ENCODE data around the gene ATL3.
"Not testable (repeated sequence)": the region's sequence is repeated elsewhere in the genome, so short reads cannot be mapped to it uniquely, and the experiment has no call there.

ATL3 gene

GRCh38 chr11:63616953-63617352 is 54.2 kb downstream of the ATL3 start:
- DNase-seq, result no peak

GRCh38 chr11:63614136-63614671 is 57.0 kb downstream of the ATL3 start, which contains the start of gene PLAAT3:
Gene PLAAT3, minus strand, starts transcription at chr11:63614433. Its CDS starts 419 bp downstream, at chr11:63614014.
- DNase-seq, result peak; percentile 53

DNA sequence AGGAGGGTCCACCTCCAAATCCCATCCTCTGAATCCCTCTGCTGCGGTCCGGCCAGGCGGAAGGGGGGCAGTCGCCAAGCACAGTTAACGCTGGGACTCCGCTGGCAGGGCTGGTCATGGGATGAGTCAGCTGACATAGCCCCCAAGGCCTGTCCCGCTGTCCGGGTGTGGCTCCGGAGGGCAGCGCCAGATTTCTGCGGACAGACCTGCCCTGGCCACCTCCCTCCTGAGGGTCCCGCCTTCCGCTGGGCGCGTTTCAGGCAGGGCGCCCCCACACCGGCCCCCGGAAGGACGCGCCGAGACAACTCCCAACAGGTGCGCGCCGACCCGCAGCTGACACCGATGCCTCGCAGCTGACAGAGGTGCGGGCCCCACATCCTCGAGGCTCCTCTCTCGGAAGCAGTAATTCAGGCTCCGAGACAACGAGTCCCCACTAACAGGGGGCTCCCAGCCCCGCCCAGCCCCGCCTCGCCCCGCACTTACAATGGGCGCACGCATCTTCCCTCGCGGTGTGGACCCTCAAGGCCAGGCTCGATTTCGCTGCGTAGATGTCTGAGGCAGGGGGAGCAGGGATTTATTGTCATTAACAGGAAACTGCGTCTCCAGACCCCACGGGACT is 57.5 kb downstream of the ATL3 start:
- DNase-seq, result no peak

GRCh38 chr11:63612181-63612580 is 59.0 kb downstream of the ATL3 start:
- no peak for DNase-seq

- no peak for DNase-seq
Observed at GRCh38 chr11:63611395-63611747, 59.8 kb downstream of the ATL3 start.

DNA sequence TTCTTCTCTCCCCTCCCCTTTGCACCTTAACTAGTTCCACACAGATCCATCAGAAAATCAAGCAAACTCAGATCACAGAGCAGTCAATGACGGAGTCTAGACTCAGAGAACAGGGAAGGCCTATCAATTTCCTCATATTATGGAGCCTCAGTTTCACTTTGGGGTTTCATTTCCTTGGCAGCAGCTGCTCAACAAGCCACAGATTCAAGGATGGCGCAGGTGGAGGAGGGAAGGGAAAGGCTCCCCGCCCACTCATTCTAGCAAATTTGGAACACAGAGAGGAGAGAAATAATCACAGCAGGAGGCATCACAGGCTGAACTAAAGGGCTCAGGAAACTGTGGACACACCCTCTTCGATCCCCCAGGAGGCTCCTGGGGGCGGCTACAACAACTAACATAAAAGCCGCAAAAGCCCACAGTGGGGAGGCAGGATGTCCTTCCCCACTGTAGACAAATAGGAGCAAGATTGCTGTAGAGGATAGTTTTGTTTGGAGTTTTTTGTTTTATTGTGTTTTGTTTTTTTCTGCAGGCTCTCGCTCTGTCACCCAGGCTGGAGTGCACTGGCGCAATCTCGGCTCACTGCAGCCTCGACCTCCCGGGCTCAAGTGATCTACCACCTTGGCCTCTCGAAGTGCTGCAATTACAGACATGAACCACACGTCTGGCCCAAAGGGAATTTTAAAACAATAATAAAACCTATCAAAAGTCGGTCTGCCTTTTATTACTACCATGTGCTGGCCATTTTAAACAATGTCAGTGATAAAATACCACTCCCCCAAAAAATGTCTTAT is 60.4 kb downstream of the ATL3 start:
- DNase-seq, result no peak

DNA sequence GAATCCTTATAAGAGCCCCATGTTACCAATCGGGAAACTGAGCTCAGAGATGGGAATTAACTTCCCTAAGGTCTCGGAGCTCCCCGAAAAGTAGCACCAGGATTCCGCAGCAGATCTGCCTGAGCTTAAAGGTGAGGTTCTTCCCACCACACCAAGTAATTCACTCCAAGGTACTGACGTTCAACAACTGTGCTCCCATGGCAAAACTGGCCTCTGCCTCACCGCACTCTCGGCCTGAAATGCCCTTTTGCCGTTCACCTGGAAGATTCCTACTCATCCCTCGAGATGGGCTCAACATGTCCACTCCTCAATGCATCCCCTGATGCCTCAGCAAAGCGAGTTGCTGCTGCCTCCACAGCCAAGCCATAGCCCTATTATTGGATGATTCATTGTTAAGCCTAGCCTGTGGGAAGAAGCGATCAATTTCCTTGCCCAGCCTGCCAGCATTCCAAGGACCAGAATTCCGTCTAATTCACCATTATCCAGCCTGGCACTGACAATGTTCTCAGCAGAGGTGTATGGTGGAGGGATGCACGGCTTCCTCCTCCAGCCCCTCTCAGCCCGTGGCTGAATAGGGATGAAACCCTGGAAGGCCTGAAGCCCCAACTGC is 61.1 kb downstream of the ATL3 start:
- no peak for DNase-seq

- DNase-seq, result no peak
Observed at GRCh38 chr11:63609536-63609935, 61.6 kb downstream of the ATL3 start.

DNA sequence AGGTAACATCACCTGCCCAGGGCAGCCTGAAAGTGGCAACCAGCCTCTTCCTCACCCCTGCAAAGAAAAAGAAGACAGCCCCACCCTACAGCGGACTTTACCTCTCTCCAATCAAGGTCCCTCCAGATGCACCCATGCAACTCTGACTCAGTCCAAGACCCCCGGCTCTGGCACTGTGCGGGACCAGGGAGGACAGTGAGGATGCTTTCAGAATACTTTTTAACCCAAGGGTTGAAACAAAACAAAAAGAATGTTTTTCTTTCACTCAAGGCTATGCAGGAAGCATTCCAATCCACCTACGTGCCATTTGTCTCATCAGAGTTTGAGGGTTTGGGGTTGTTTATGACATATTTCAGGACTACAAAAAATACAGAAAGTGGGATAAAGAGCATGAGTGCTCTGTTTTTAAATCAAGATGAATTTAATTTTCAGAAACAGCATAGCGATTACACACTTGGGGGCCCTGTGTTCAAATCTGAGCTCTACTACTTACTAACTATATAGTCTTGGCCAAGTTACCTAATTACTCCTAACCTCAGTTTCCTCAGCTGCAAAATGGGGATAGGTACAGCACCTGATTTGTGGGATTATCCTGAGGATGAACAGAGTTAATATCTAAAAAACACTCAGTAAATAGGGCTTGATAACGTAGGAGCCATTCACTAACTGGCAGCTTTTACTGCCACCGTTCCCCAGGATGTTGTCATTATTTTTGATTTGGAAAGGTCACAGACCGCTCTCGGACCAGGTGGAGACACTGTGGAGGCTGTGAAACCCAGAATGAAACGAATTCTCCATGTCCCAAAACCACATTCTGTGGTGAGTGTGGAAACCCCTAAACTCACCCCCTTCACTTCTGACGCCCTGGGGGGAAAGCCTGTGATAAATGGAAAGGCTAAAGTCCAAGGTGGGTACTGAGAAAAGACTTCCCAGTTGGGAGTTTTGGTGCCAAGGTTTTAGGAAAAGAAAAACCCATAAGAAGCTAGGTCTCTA is 62.5 kb downstream of the ATL3 start:
- no peak for DNase-seq

DNA sequence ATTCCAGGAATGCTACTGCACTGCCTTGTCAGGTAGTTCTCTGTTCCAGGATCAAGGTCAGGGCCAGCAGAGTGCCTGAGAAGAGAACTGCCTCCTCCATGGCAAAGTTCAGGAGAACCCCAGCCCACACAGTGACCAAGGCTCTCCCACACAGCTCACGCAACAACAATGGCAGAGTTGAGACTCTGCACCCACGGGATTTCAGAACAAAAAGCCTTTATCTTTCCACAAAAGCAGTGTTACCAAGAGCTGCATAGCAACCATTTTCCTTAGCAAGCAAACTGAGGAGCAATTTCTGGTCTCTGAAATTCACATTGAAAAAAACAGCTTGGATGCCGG is 68.0 kb downstream of the ATL3 start:
- DNase-seq, result no peak

GRCh38 chr11:63602290-63603179 is 68.6 kb downstream of the ATL3 start:
- not testable (repeated sequence) for DNase-seq

DNA sequence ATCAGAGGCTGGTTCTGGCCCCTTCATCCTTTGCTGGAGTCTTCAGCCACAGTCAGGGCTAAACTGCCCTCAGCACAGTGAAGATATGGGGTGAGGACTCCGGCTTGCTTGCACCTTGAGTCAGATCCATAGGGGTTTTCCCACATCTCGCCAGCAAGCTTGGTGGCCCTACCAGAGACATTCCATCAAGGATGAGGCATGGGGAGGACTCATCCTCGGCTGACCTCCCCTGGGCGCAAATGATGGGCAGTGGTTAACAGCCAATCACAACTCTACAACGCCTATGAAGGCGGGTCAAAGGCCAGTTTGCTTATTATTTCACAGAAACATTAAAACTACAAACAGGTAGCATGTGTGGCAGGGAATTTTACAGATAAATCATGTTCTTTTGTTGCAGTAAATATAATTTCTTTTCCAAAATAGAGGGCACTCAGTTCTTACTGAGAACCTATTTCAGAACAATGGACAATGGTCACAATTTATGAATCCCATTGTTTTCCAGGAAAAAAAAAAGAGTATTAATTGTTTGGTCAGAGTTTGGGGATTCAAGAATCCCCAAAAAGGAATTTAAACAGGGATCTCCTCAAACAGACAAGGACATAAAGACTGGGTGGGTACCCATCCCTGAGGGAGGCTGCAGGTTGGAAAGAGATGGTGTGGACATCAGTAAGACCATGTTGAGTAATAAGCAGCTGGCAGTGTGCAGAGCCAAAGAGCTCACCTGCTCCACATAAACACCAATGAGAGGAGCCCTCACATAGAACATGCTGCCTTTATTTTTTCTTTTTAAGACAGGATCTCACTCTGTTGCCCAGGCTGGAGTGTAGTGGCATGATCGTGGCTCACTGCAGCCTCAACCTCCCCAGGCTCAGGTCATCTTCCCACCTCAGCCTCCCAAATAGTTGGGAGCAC is 71.7 kb downstream of the ATL3 start:
- peak; percentile 90 for DNase-seq

GRCh38 chr11:63598556-63598955 is 72.6 kb downstream of the ATL3 start:
- no peak for DNase-seq

DNA sequence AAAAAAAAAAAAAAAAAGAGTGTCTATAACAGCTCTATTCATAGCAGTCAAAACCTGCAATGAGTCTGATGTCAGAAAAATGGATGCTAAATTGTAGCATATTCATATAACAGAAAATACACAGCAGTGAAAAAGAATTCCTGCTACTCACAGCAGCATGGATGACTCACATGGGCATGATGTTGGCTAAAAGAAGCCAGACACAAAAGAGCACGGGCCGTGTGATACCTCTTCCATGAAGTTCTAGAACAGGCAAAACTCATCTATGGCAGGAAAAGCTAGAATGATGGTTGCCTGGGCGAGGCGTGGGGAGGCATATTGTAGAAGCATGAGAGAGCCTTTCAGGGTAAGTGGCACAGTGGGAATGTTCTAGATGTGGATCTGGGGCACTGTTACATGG is 75.9 kb downstream of the ATL3 start:
- DNase-seq, result no peak

- no peak for DNase-seq
Observed at GRCh38 chr11:63592975-63593395, 78.2 kb downstream of the ATL3 start.

DNA sequence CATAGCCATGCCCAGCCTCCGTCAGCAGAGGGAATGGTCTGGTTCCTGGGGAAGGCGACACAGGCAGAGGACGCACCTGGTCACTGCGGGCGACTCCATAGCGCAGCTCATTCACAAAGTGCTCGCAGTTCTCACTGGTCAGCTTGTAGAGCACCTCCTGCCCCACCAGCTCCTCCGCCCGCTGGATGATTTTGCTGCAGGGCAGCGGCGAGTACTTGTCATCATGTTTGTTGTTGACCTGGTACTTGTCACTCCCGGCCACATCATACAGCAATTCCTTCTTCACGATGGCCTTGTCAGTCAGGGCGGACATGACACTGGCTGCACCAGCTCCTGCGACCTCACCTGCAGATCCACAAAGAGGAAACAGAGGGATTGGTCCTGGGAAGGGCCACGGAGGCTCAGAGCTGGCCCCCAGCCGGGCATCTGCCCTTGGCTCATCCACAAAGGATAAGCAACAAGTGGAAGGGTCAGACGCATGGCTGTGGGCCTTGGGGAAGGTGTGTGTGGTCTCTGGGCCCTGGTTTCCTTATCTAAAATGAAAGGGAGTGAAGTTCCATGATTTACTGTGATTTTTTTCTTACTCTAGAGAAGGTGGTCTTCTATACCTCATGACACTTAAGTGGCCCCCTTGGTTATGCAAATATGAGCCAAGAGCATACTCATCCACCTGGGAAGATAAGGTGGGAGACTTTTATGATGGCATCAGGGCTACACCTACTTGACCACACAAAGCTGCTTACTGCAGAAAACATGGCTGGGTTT is 81.0 kb downstream of the ATL3 start:
- DNase-seq, result no peak

DNA sequence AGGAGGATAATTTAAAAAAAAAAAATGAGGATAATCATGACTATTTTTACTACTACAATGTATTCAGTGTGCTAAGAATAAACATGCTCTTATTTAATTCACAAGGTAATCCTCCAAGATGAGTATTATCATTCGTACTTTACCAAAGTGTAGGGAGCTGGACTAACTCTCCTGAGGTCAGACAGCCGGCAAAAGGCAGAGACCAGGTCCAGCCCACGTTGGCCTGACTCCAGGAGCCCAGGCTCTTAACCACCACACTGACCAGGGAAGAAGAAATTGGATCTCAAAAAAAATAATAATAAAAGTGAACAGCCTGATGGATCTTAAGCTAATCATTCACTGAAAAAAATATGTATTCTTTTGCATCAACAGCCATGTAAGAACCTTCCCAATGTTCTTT is 82.2 kb downstream of the ATL3 start:
- no peak for DNase-seq

DNA sequence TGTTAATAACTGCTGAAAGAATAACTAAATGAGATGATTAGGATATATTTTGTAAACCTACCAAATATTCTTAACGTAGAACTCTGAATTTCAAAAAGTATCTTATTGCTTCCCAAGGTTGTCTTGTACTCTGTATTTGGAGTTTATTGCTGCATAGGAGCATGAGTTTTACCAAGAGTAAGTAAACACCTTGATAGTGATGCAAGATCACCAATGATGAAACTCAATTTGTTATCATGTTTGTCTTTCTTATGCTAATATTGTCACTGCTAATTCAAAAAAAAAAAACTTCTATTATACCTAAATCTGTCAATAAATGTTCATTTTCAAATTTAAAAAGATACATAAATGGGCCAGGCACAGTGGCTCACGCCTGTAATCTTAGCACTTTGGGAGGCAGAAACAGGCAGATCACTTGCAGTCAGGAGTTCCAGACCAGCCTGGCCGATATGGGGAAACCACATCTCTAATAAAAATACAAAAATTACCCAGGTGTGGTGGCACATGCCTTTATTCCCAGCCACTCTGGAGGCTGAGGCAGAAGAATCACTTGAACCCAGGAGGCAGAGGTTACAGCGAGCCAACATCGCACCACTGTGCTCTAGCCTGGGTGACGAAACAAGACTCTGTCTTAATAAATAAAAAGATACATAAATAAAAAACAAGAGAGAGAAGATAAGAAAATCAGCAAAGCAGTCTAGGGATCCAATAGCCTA is 84.6 kb downstream of the ATL3 start:
- DNase-seq, result no peak

- DNase-seq, result no peak
Observed at GRCh38 chr11:63583357-63583677, 87.9 kb downstream of the ATL3 start.
